22Rv1 (cell line): ENCODE measurements around the gene ADGRL1.
"Not testable (repeated sequence)": the region's sequence is repeated elsewhere in the genome, so short reads cannot be mapped to it uniquely, and the experiment has no call there.

Experiments used
- H3K27ac ChIP-seq: fragments of 450-650 bp; 2 replicates; pipeline ENCODE4 v1.5.1; 2017
- ZFX ChIP-seq: fragments of 450-650 bp; IDR thresholded peaks from 2 replicates; pipeline ENCODE4 v1.6.1; 2017; ENCODE audit warnings: antibody characterized with exemption, borderline replicate concordance
- TF ChIP-seq, protein P1 (sequence below): fragments of 450-650 bp; IDR thresholded peaks from 2 replicates; pipeline ENCODE4 v1.5.1; 2017; ENCODE audit warnings: mild to moderate bottlenecking

Gene ADGRL1

DNA sequence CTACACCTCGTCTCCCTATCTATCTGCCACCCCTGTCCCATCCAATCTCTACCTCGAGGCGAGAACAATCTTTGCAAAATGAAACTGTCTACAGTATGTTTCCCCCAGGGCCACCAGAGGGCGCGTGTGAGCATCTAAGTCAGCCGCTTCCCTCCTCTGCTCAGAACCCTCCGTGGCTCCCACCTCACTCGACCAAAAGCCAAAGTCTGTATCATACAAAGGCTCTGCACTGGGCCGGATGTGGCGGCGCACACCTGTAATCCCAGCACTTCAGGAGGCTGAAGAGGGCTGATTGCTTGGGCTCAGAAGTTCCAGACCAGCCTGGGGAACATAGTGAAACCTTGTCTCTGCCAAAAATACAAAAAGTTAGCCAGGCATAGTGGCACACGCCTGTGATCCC lies 9.9 kb downstream of the ADGRL1 start:
- H3K27ac ChIP-seq = not testable (repeated sequence)
- TF ChIP-seq, protein P1, sequence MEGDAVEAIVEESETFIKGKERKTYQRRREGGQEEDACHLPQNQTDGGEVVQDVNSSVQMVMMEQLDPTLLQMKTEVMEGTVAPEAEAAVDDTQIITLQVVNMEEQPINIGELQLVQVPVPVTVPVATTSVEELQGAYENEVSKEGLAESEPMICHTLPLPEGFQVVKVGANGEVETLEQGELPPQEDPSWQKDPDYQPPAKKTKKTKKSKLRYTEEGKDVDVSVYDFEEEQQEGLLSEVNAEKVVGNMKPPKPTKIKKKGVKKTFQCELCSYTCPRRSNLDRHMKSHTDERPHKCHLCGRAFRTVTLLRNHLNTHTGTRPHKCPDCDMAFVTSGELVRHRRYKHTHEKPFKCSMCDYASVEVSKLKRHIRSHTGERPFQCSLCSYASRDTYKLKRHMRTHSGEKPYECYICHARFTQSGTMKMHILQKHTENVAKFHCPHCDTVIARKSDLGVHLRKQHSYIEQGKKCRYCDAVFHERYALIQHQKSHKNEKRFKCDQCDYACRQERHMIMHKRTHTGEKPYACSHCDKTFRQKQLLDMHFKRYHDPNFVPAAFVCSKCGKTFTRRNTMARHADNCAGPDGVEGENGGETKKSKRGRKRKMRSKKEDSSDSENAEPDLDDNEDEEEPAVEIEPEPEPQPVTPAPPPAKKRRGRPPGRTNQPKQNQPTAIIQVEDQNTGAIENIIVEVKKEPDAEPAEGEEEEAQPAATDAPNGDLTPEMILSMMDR = peak; percentile 72

GRCh38 chr19:14195216-14195615 lies 10.8 kb downstream of the ADGRL1 start:
- H3K27ac ChIP-seq = not testable (repeated sequence)

DNA sequence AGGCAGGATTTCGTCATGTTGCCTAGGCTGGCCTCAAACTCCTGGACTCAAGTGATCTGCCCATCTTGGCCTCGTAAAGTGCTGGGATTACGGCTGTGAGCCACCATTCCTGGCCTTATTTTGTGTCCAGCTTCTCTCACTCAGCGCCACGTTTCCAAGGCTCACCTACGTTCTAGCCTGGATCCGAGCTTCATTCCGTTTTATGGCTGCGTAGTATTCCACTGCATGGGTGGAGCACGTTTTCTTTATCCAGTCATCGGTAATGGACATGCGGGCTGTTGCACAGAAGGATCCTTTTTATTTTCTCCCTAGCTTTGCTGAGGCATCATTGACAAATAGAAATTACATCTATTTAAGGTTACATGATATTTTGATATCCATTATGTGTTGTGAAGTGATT lies 16.6 kb downstream of the ADGRL1 start:
- no peak overlapping the region for H3K27ac ChIP-seq

DNA sequence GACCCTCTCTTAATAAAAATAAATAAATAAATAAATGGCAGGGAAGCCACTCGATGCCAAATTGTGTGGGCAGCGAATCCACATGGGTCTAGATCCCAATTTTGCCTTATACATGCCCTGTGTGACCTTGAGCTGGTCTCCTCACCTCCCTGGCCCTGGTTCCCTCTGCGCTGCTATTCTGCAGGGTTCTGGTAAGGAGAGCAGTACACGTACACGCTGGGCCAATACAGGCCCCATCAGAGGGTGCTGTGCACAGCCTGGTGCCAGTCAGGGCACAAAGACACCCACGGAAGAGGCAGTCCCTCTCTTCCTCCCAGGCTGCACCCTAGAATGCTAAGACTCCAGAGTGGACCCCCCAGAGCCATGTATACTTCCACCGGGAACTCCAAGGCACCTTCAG lies 17.9 kb downstream of the ADGRL1 start:
- not testable (repeated sequence) for H3K27ac ChIP-seq

More for the DNA sequence above, 16.6 kb downstream of the ADGRL1 start:
- TF ChIP-seq, protein P1 = no peak
- TF ChIP-seq ZFX = no peak

- TF ChIP-seq ZFX = no peak
- H3K27ac ChIP-seq = no peak overlapping the region
Measured at GRCh38 chr19:14187561-14187960, 18.4 kb downstream of the ADGRL1 start.

DNA sequence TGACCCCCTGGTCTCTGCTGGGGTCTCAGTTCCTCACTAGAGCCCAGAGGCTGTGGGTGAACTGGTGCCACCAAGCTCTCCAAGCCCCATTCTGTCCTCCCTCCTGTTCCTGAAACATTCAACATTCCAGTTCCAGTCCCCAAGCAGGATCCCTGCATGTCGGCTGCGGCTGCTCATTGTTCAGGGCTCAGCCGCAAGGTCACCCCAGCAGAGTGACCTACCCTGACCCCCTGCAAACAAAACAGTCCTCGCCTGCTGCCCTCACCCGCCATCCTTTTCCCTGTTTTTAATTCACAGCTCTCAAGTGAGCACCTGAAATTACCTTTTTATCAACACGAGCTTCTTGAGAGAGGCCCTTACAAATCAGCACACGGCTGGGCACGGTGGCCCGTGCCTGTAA lies 19.3 kb downstream of the ADGRL1 start:
- not testable (repeated sequence) for H3K27ac ChIP-seq

GRCh38 chr19:14185691-14186090 lies 20.3 kb downstream of the ADGRL1 start:
- H3K27ac ChIP-seq = not testable (repeated sequence)

GRCh38 chr19:14185158-14185557 lies 20.8 kb downstream of the ADGRL1 start:
- TF ChIP-seq, protein P1 = no peak
- TF ChIP-seq ZFX = no peak

GRCh38 chr19:14183741-14184350 lies 22.1 kb downstream of the ADGRL1 start:
- no peak for TF ChIP-seq ZFX
- TF ChIP-seq, protein P1 = no peak
- H3K27ac ChIP-seq = no peak overlapping the region

More at GRCh38 chr19:14185158-14185557, 20.8 kb downstream of the ADGRL1 start:
- H3K27ac ChIP-seq = no peak overlapping the region

- TF ChIP-seq, protein P1 = no peak
- TF ChIP-seq ZFX = no peak
- no peak overlapping the region for H3K27ac ChIP-seq
Measured at GRCh38 chr19:14182476-14182875, 23.5 kb downstream of the ADGRL1 start.
